ENCODE results near the gene UBTF. TPM values are rescaled to one million over a fixed set of nuclear protein-coding genes. Genes with fewer than 3 reads are reported as not detected.

The UBTF gene
- total and polyA plus RNA-seq, 9 of the 15 experiments (the other 6 are each of a cell fraction or from before 2014, with no cell fraction given) = 1.2 to 113 (median 83.6) TPM

- TF ChIP-seq NKRF (IDR thresholded peaks at IDR 0.05; ENCODE audit: borderline replicate concordance) (no peak), TAF7 (tag; IDR thresholded peaks at IDR 0.05) (no peak), PCBP1 (IDR thresholded peaks at IDR 0.05; ENCODE audit: low read depth, low read length, poor library complexity, severe bottlenecking) (no peak), ARID3B (CRISPR knock-in tag; IDR thresholded peaks at IDR 0.05; ENCODE audit: borderline replicate concordance) (no peak), CHCHD3 (CRISPR knock-in tag; IDR thresholded peaks at IDR 0.05) (no peak), DPF2 (IDR thresholded peaks at IDR 0.05) (peak; percentile 62; the same call in 1 of the 2 replicates), OTX1 (CRISPR knock-in tag; IDR thresholded peaks at IDR 0.05) (no peak), SLC30A9 (CRISPR knock-in tag; IDR thresholded peaks at IDR 0.05) (no peak), JUND (IDR thresholded peaks at IDR 0.05; ENCODE audit: borderline replicate concordance, low read depth, low read length) (peak; percentile 97), JUND (tag; IDR thresholded peaks at IDR 0.05; ENCODE audit: borderline replicate concordance, low read depth, low read length) (peak; percentile 93; the same call in 2 of the 3 replicates), NUFIP1 (IDR thresholded peaks at IDR 0.05; ENCODE audit: partially characterized antibody) (no peak), XRCC4 (IDR thresholded peaks at IDR 0.05; ENCODE audit: extremely low read depth, insufficient read depth, insufficient read length) (no peak), POLR2AphosphoS2 (IDR thresholded peaks at IDR 0.05; ENCODE audit: low read length) (peak; percentile 42; the same call in 1 of the 2 replicates), ZMIZ1 (IDR thresholded peaks at IDR 0.05; ENCODE audit: low read depth in 2 of 2, low read length in 2 of 2) (no peak), TCF7 (IDR thresholded peaks at IDR 0.05; ENCODE audit: borderline replicate concordance) (no peak), CBX5 (IDR thresholded peaks at IDR 0.05; ENCODE audit: borderline replicate concordance, low read depth) (no peak), ZBTB8A (IDR thresholded peaks at IDR 0.05; ENCODE audit: partially characterized antibody) (no peak), SPI1 (IDR thresholded peaks at IDR 0.05; ENCODE audit: borderline replicate concordance, low read depth, low read length) (no peak), JUN (IDR thresholded peaks at IDR 0.05; ENCODE audit: borderline replicate concordance, low read depth, low read length) (peak; percentile 82), JUN (CRISPR knock-in tag; IDR thresholded peaks at IDR 0.05; ENCODE audit: borderline replicate concordance) (no peak), HEY1 (CRISPR knock-in tag; IDR thresholded peaks at IDR 0.05; ENCODE audit: borderline replicate concordance) (no peak), ZNF449 (CRISPR knock-in tag; IDR thresholded peaks at IDR 0.05) (no peak)
Measured at GRCh38 chr17:44204441-44204882, 15.0 kb downstream of the UBTF start (continued).

Measured in K562 (cell line).